Activated T-cell treated with anti-CD3 and anti-CD28 coated beads, Interleukin-2, amount 50 U/mL, for 4 hours (primary cell): Measurements from ENCODE around the gene LY6G6C. TPM values are rescaled to one million over a fixed set of nuclear protein-coding genes. Genes with fewer than 3 reads are reported as not detected.

Experiments used
- ATAC-seq, 2 donors: fragments of 200-7000 bp; cut with Tn5 transposase; one replicate each; pipeline ENCODE4 v1.10.0; 2021
- DNase-seq: peaks from one replicate; pipeline ENCODE4 v3.0.0-alpha.2; 2020
- H3K27me3 Mint-ChIP-seq: one replicate; pipeline ENCODE4 v1.8.0; 2021; ENCODE audit warnings: low read depth, mixed read lengths
- H3K36me3 Mint-ChIP-seq: one replicate; pipeline ENCODE4 v1.8.0; 2022; ENCODE audit warnings: mixed read lengths; ENCODE audit not compliant: insufficient read depth
- H3K4me1 Mint-ChIP-seq: one replicate; pipeline ENCODE4 v1.8.0; 2021; ENCODE audit warnings: low read depth, mixed read lengths
- H3K4me3 Mint-ChIP-seq: one replicate; pipeline ENCODE4 v1.8.0; 2021; ENCODE audit warnings: mild to moderate bottlenecking, moderate library complexity, mixed read lengths
- H3K9me3 Mint-ChIP-seq: one replicate; pipeline ENCODE4 v1.8.0; 2021; ENCODE audit warnings: mixed read lengths
- total RNA-seq, 3 donors: library from RNA; stranded (reverse); gene quantifications; one replicate each; pipeline ENCODE4 v1.2.1, GENCODE V29; 2021

The LY6G6C gene
- total RNA-seq, 3 donors from 2014 or later = not detected

GRCh38 chr6:31758281-31758680, 36.7 kb upstream of the LY6G6C start:
- no peaks in the 10 kb centered on the region for H3K4me1 Mint-ChIP-seq
- no peak overlapping the region for H3K4me3 Mint-ChIP-seq
- no peaks in the 10 kb centered on the region for H3K9me3 Mint-ChIP-seq
- H3K27me3 Mint-ChIP-seq = no peaks in the 10 kb centered on the region
- peaks cover 18% of the 10 kb centered on the region for H3K36me3 Mint-ChIP-seq
- ATAC-seq = no peak
- no peak for DNase-seq

GRCh38 chr6:31752739-31753319, 31.3 kb upstream of the LY6G6C start:
- Mint-ChIP-seq H3K9me3 (no peaks in the 10 kb centered on the region), H3K36me3 (peaks cover 4% of the 10 kb centered on the region), H3K4me1 (no peaks in the 10 kb centered on the region), H3K27me3 (no peaks in the 10 kb centered on the region), H3K4me3 (no peak overlapping the region)
- DNase-seq = no peak
- no peak for ATAC-seq

GRCh38 chr6:31750411-31751022, 29.0 kb upstream of the LY6G6C start:
- H3K4me3 Mint-ChIP-seq = no peak overlapping the region
- no peaks in the 10 kb centered on the region for H3K9me3 Mint-ChIP-seq
- no peaks in the 10 kb centered on the region for H3K4me1 Mint-ChIP-seq
- ATAC-seq = no peak
- no peaks in the 10 kb centered on the region for H3K27me3 Mint-ChIP-seq
- peaks cover 9% of the 10 kb centered on the region for H3K36me3 Mint-ChIP-seq
- no peak for DNase-seq

GRCh38 chr6:31749301-31750036, 27.9 kb upstream of the LY6G6C start:
- no peak for DNase-seq
- Mint-ChIP-seq H3K9me3 (no peaks in the 10 kb centered on the region), H3K4me3 (no peak overlapping the region), H3K27me3 (no peaks in the 10 kb centered on the region), H3K4me1 (no peaks in the 10 kb centered on the region), H3K36me3 (peaks cover 9% of the 10 kb centered on the region)
- ATAC-seq = no peak

GRCh38 chr6:31744422-31744821, 22.9 kb upstream of the LY6G6C start:
- Mint-ChIP-seq H3K36me3 (peaks cover 13% of the 10 kb centered on the region), H3K4me1 (peaks cover 20% of the 10 kb centered on the region), H3K27me3 (no peaks in the 10 kb centered on the region), H3K9me3 (no peaks in the 10 kb centered on the region), H3K4me3 (no peak overlapping the region)
- no peak for ATAC-seq
- DNase-seq = no peak

DNA sequence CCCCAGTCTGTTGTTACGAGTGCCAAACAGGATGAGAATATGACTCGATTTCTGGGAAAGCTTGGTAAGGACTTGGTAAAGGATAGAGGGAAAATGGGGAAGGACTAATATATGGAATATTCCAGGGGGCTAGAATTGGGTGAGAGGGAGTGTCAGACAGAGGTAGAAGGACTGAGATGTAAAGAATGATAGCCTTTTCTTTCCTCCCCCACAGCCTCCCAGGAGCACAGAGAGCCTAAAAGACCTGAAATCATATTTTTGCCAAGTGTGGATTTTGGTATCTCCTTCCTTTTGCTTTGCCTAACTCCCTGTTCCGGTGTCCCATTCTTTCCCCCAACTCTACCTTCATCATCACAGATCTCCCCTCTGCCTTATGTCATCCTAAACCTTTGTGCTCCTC, 21.3 kb upstream of the LY6G6C start:
- H3K36me3 Mint-ChIP-seq = peaks cover 13% of the 10 kb centered on the region
- no peaks in the 10 kb centered on the region for H3K27me3 Mint-ChIP-seq
- no peak overlapping the region for H3K4me3 Mint-ChIP-seq

DNA sequence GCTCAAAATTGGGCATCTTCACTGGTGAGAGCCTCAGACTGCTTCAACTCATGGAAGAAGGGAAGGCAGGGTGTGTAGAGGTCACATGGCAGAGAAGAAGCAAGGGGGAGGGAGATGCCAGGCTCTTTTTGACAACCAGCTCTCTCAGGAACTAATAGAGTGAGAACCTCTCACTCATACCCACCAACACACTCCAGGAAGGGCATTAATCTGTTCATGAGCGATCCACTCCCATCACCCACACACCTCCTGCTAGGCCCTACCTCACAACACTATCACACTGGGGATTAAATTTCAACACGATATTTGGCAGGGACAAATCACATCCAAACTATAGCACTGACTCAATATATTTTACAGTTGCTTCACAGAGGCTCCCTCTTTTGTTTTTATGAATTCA, 20.3 kb upstream of the LY6G6C start:
- Mint-ChIP-seq H3K36me3 (peaks cover 8% of the 10 kb centered on the region), H3K4me1 (peaks cover 45% of the 10 kb centered on the region), H3K9me3 (no peaks in the 10 kb centered on the region), H3K27me3 (no peaks in the 10 kb centered on the region), H3K4me3 (no peak overlapping the region)
- DNase-seq (no peak), ATAC-seq (no peak)

More for the DNA sequence above, 21.3 kb upstream of the LY6G6C start:
- DNase-seq (no peak), ATAC-seq (no peak)
- Mint-ChIP-seq H3K4me1 (peaks cover 35% of the 10 kb centered on the region), H3K9me3 (no peaks in the 10 kb centered on the region)

DNA sequence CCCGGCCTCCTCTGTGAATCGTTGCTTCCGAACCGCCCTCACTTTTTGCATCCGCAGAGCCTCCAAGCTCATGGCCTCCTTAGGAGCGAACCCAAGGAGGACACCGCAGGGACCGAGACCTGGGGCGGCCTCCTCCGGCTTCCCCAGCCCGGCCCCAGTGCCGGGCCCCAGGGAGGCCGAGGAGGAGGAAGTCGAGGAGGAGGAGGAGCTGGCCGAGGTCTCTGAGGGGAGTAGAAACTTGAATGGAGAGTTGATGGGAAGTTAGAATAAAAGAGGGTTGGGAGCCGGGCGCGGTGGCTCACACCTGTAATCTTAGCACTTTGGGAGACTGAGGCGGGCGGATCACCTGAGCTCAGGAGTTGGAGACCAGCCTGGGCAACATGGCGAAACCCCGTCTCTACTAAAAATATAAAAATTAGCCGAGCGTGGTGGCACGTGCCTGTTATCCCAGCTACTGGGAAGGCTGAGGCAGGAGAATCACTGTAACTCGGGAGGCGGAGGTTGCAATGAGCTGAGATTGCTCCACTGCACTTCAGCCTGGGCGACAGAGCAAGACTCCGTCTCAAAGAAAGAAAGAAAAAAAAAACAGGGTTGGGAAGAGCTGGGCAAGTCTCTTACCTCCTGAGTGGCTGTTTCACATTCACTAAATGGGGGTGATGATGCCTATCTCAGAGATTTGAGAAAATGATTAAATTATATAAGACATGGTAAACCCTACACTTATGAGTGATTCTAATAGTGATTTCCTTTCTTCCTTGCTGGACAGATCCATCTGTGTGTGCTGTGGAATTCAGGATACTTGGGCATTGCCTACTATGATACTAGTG, 19.1 kb upstream of the LY6G6C start:
- H3K9me3 Mint-ChIP-seq = no peaks in the 10 kb centered on the region
- H3K4me1 Mint-ChIP-seq = peaks cover 52% of the 10 kb centered on the region
- ATAC-seq (peak in 1 of 2 donors; percentile 0), DNase-seq (no peak)
- peak overlapping the region; percentile 95 for H3K4me3 Mint-ChIP-seq
- H3K36me3 Mint-ChIP-seq = peaks cover 8% of the 10 kb centered on the region
- no peaks in the 10 kb centered on the region for H3K27me3 Mint-ChIP-seq

GRCh38 chr6:31739639-31740396, 18.3 kb upstream of the LY6G6C start, which contains the start of gene MSH5:
MSH5 (plus strand) TSS chr6:31740005; CDS start chr6:31740467, 462 bp downstream.
- peak within 1 kb of the TSS; percentile 95 for H3K4me3 Mint-ChIP-seq
- ATAC-seq (peak; percentile 93 to 94), DNase-seq (peak; percentile 91)
- H3K36me3 Mint-ChIP-seq = peaks cover 8% of the 10 kb centered on the region
- H3K27me3 Mint-ChIP-seq = no peaks in the 10 kb centered on the region
- peaks cover 54% of the 10 kb centered on the region for H3K4me1 Mint-ChIP-seq
- no peaks in the 10 kb centered on the region for H3K9me3 Mint-ChIP-seq

DNA sequence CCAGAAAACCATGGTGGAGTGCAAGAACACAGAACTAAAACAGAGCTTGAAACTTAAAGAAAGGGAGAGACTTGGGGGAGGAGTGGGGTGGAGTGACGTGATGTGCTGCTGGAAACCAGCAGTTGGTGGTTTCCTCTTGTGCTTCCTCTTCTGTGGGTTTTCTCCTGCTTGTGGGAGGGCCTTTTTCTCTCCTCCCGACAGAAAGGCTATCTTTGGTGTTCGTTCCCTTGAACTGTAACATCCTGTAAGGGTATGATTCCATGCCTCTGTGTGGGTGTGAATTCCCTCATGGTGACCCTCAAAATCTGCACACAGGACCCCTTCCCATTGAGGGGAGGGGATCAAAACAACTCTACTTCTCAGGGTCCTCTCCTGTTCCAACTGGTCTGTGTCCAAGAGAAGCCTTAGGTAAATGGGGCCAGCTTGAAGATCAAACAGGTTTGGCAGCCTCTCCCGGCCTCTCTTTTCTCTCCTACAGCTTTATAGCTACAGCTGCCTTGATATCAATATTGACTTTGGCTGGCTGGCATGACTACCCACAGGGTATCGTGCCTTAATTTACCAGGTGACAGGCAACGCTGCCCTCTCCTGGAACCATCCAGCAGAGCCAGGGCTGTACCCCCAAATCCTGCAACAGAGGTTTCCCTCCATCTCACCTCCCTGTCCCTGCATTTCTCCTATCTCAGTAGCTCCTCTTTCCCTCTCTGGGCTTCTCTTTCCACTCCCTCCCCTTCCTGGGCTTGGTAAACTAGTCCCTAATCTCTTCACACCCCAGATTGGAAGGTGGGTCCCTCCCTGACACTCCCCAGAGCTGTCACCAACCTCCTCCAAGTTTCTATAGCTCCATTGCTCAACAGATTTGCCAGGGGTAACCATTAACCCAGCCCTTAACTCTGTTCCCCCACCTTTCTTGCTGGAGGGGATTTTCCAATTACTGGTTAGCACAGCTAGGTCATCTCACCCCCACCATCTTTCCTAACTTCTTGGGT, 16.7 kb upstream of the LY6G6C start:
- no peaks in the 10 kb centered on the region for H3K9me3 Mint-ChIP-seq
- DNase-seq (peak; percentile 53), ATAC-seq (no peak)
- H3K27me3 Mint-ChIP-seq = no peaks in the 10 kb centered on the region
- peak overlapping the region; percentile 98 for H3K4me3 Mint-ChIP-seq
- peaks cover 66% of the 10 kb centered on the region for H3K4me1 Mint-ChIP-seq
- peaks cover 14% of the 10 kb centered on the region for H3K36me3 Mint-ChIP-seq

GRCh38 chr6:31737315-31737990, 15.9 kb upstream of the LY6G6C start:
- H3K36me3 Mint-ChIP-seq = peaks cover 14% of the 10 kb centered on the region
- ATAC-seq (no peak), DNase-seq (no peak)
- peak overlapping the region; percentile 98 for H3K4me3 Mint-ChIP-seq
- H3K9me3 Mint-ChIP-seq = no peaks in the 10 kb centered on the region
- peaks cover 69% of the 10 kb centered on the region for H3K4me1 Mint-ChIP-seq
- no peaks in the 10 kb centered on the region for H3K27me3 Mint-ChIP-seq

- H3K27me3 Mint-ChIP-seq = no peaks in the 10 kb centered on the region
- H3K9me3 Mint-ChIP-seq = no peaks in the 10 kb centered on the region
- H3K36me3 Mint-ChIP-seq = peaks cover 18% of the 10 kb centered on the region
- H3K4me1 Mint-ChIP-seq = peaks cover 71% of the 10 kb centered on the region
- peak overlapping the region; percentile 98 for H3K4me3 Mint-ChIP-seq
- no peak for ATAC-seq
- no peak for DNase-seq
These were observed 15.3 kb upstream of the LY6G6C start for GRCh38 chr6:31736768-31737314.
